ENCODE measurements around the gene LRRC14B.
"Not testable (repeated sequence)": the region's sequence is repeated elsewhere in the genome, so short reads cannot be mapped to it uniquely, and the experiment has no call there.

The LRRC14B gene

GRCh38 chr5:192970-193831 is 1.9 kb downstream of the LRRC14B start:
- TF ChIP-seq, protein P1, sequence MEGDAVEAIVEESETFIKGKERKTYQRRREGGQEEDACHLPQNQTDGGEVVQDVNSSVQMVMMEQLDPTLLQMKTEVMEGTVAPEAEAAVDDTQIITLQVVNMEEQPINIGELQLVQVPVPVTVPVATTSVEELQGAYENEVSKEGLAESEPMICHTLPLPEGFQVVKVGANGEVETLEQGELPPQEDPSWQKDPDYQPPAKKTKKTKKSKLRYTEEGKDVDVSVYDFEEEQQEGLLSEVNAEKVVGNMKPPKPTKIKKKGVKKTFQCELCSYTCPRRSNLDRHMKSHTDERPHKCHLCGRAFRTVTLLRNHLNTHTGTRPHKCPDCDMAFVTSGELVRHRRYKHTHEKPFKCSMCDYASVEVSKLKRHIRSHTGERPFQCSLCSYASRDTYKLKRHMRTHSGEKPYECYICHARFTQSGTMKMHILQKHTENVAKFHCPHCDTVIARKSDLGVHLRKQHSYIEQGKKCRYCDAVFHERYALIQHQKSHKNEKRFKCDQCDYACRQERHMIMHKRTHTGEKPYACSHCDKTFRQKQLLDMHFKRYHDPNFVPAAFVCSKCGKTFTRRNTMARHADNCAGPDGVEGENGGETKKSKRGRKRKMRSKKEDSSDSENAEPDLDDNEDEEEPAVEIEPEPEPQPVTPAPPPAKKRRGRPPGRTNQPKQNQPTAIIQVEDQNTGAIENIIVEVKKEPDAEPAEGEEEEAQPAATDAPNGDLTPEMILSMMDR (conservative IDR thresholded peaks at IDR 0.05), result no peak
- no peak for TF ChIP-seq ZFX (IDR thresholded peaks at IDR 0.05)
- H3K27ac ChIP-seq, result no peak overlapping the region

GRCh38 chr5:194102-194501 is 2.8 kb downstream of the LRRC14B start:
- no peak for TF ChIP-seq ZFX (IDR thresholded peaks at IDR 0.05)
- TF ChIP-seq, protein P1 (conservative IDR thresholded peaks at IDR 0.05), result no peak
- no peak overlapping the region for H3K27ac ChIP-seq

DNA sequence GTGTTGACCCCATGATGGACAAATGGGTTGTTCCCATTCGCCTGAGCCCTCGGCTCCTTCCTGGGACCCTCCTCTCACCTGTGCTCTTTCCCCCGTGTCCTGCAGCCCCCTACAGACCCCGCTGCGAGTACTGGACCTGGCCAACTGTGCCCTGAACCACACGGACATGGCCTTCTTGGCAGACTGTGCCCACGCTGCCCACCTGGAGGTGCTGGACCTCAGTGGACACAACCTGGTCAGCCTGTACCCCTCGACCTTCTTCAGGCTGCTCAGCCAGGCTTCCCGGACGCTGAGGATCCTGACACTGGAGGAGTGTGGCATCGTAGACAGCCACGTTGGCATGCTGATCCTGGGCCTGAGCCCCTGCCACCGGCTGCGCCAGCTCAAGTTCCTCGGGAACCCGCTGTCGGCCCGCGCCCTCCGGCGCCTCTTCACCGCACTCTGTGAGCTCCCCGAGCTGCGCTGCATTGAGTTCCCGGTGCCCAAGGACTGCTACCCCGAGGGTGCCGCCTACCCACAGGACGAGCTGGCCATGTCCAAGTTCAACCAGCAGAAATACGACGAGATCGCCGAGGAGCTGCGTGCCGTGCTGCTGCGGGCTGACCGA is 3.4 kb downstream of the LRRC14B start:
- no peak overlapping the region for H3K27ac ChIP-seq
- TF ChIP-seq ZFX (IDR thresholded peaks at IDR 0.05), result no peak
- TF ChIP-seq, protein P1 (conservative IDR thresholded peaks at IDR 0.05), result no peak

DNA sequence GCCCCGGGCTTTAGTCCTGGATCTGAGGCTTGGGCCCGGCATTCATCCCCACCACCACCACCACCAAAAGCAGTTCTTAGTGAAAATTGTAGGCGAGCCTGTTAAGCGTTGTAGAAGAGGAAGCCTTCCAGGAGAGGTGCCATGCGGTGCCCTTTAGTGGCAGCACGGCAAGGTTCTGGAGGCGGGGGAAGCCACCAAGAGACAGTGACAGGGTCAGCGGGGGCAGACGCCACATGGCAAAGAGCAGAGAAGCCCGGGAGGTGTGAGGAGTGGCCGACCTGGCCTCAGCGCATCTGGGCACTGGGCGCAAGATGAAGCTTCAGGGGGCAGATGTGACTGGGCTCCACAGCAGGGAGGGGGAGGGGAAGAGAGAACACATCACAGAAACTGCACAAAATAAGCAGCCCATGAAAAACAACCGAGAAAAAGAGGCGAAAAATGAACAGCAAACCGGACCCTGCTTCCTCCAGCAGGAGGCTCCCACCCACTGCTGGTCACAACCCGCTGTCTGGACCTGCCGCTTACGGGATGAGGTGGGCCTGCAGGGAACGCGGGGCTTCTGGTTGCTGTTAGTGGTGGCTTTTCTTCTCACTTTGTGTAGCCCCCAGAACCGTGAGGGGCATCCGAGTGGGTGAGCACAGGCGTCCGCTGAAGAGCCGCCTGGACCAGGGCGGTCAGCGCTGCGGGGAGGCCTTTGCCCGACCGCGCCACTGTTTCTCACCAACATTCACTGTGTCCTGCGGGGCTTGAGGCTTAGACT is 4.3 kb downstream of the LRRC14B start:
- H3K27ac ChIP-seq, result no peak overlapping the region
- TF ChIP-seq, protein P1 (conservative IDR thresholded peaks at IDR 0.05), result no peak
- TF ChIP-seq ZFX (IDR thresholded peaks at IDR 0.05), result no peak

DNA sequence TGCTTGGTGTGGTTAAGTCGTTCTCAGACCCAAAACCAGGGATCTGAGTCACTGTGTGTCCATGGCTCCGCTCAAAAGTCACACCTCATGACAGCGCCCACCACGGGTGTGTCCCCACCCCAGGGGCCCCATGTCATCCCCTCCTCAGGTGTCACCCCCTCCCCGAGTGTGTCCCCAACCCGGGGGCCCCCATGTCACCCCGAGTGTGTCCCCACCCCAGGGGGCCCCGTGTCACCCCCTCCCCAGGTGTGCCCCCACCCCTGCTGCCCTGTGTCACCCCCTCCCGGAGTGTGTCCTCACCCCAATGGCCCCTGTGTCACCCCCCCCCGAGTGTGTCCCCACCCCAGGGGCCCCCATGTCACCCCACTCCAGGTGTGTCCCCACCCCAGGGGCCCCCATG is 5.1 kb downstream of the LRRC14B start:
- no peak overlapping the region for H3K27ac ChIP-seq
- TF ChIP-seq, protein P1 (conservative IDR thresholded peaks at IDR 0.05), result no peak
- no peak for TF ChIP-seq ZFX (IDR thresholded peaks at IDR 0.05)

DNA sequence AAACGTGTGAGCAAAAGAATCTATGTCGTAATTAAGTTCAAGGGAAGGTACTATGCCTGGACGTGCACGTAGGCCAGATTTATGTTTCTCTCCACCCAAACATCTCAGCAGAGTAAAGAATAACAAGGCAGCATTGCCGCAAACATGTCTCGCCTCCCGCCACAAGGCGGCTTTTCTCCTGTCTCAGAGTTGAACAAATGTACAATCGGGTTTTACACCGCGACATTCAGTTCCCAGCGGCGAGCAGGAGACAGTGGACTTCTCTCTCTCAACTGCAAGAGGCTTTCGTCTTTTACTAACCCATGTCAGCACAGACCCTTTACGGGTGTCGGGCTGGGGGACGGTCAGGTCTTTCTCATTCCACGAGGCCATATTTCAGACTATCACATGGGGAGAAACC is 5.7 kb downstream of the LRRC14B start:
- H3K27ac ChIP-seq, result not testable (repeated sequence)

DNA sequence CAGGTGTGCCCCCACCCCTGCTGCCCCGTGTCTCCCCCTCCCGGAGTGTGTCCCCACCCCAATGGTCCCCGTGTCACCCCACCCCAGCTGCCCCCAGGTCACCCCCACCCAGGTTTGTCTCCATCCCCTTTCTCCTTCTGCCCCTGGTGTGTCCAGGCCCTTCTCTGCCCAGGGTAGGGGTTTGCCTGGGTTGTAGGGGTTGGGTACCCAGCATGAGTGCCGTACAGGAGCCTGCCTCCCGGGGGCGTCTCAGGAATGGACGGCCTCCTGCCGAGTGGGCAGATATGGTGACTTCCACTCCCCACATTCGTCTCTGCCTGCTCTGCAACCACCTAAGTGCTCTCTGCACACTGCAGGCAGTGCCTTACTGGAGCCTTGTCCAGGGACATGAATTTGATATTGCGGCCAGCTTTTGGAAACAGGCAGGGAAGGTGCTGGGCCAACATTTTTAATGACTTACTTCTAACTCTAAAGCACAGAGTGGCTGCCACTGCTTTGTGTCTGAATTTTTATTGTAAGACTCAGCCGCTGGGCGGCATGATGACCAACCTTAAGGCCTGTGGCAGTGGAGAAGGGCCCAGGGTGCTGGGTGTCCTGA is 6.7 kb downstream of the LRRC14B start:
- TF ChIP-seq, protein P1 (conservative IDR thresholded peaks at IDR 0.05), result no peak
- no peak for TF ChIP-seq ZFX (IDR thresholded peaks at IDR 0.05)
- no peak overlapping the region for H3K27ac ChIP-seq

Measured in C4-2B (cell line).